Neural cell (in vitro differentiated cells): ENCODE measurements around the gene TPBGL.

Experiments used
- REST ChIP-seq: IDR thresholded peaks from 2 replicates; pipeline ENCODE4 v1.6.1; 2012; ENCODE audit warnings: borderline replicate concordance
- TAF1 ChIP-seq: IDR thresholded peaks from 2 replicates; pipeline ENCODE4 v1.6.1; 2012; ENCODE audit warnings: low read depth

GRCh38 chr11:75230621-75231020 is 10.0 kb upstream of the TPBGL start:
- TF ChIP-seq TAF1 (no peak), REST (no peak)
